Left hindlimb (tissue), 1 donor: ENCODE data around the gene SPC25.

Experiments
- DNase-seq: peaks from one replicate; pipeline ENCODE4 v3.0.0-alpha.2; 2018

Gene SPC25

DNA sequence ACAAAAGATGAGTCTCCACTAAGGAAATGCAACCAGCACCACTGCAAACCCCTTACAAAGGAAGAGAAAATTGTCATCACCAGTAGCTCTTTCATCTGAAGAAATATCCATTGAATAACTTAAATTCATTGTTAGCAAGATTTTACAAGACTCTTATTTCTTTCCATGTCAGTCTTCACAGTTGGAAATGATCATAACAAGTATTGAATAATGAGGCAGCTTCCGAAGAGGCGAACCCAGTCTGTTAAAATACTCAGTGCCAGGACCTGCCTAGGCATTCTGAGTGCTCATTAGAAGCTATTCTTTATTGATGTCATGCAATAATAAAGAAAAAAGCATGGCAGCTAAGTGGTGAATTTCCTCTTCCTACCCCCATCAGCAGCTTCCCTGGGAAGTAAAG lies 54.3 kb downstream of the SPC25 start:
- DNase-seq: no peak

DNA sequence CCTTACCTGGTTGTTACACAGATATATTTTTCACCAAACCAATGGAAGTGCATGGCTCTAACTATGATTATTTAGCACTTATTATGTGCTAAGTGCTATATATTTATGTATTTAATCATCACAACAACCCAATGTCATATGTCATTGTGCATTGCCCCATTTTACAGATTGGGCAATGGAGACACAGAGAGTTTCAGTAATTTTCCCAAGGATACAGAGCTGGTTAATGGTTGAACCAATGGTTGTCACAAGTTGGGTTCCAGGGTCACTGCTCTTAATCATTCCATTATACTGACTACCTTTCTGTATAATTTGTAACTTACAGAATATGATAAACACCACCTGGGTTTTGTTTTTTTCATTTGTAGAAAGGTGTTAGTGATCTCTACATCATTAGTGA lies 58.6 kb downstream of the SPC25 start:
- no peak for DNase-seq

DNA sequence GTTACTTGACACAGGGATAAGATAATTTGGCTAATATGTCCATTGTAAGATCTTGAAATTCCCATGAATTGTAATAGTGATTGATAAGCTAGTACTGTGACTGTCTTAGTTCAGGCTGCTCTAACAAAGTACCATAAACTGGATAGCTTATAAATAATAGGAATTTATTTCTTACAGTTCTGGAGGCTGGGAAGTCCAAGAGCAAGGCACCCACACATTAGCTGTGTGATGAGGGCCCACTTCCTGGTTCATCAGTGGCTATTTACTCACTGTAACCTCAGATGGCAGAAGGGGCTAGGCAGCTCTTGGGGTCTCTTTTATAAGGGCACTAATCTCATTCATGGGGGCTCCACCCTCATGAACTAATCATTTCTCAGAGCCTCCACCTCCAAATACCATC lies 59.3 kb downstream of the SPC25 start:
- DNase-seq: no peak

DNA sequence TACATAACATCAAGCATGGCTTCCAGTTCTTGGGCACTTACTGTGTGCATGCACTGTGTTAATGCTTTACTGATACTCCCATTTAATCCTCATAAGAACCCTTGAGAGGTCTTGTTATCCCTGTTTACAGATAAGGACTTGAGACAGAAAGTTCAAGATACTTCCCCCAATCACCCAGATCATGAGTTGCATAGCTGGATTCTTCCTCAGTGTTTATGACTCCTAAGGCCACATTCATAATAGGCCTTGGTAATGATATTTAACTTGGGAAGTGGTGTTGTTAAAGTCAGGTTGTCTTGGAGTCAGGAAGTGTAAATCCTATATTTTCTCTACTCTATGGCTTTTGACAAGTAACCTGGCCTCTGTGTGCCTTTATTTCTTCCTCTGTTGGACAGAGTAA lies 65.1 kb downstream of the SPC25 start:
- DNase-seq: no peak

DNA sequence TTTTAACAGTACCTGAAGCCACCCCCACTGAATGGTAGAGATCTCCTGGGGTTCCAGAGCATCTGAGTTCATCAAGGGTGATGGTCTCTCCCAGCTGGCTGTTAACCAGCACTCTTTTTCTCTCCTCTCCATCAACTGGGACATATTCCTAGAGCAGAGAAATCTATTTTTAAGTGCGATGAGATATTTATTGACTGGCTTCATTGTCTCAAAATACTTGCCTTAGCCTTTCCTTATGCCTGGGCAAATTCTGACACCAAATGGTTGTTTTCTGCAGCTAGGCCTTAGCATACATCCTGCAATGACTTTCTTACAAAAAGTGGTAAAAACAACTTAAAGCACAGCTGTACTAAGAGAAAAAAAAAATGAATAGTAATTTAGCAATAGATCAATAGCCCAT lies 68.2 kb downstream of the SPC25 start:
- no peak for DNase-seq

DNA sequence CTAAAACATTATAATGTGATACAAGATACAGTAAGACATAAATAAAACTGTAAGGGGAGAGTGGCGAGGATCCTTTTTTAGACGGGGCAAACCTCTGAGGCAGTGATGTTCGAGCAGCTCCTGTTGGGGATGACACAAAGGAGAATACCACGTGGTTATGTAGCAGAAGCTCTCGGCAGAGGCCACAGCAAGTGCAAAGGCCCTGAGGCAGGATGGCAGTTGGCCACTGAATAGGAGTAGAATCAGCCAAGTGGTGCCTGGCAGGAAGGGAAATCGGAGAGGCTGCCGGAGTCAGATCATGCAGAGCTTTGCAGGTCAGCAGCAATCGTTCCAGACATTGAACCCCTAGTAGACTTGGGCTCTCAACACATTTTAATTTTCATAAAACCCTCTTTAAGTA lies 68.7 kb downstream of the SPC25 start:
- no peak for DNase-seq
